ENCODE data around the gene SASH3.
"Not testable (repeated sequence)": the region's sequence is repeated elsewhere in the genome, so short reads cannot be mapped to it uniquely, and the experiment has no call there.

The SASH3 gene

GRCh38 chrX:129779747-129780146 is at the start of gene SASH3:
TSS of gene SASH3 (plus strand) at chrX:129779949. CDS start at chrX:129780098, 149 bp downstream.
- peak in 1 of 2 donors; percentile 50 for DNase-seq (ENCODE audit: low read depth in 2 of 2)

- no peak for DNase-seq (ENCODE audit: low read depth in 2 of 2)
Observed at GRCh38 chrX:129731228-129731627, 48.5 kb upstream of the SASH3 start.

GRCh38 chrX:129732857-129733256 is 46.9 kb upstream of the SASH3 start:
- DNase-seq (ENCODE audit: low read depth in 2 of 2), result no peak

GRCh38 chrX:129733335-129733734 is 46.4 kb upstream of the SASH3 start:
- DNase-seq (ENCODE audit: low read depth in 2 of 2), result no peak

- DNase-seq (ENCODE audit: low read depth in 2 of 2), result no peak
Observed at GRCh38 chrX:129736491-129736890, 43.3 kb upstream of the SASH3 start.

- DNase-seq (ENCODE audit: low read depth in 2 of 2), result no peak
Observed at GRCh38 chrX:129737916-129738315, 41.8 kb upstream of the SASH3 start.

GRCh38 chrX:129738466-129739308 is 41.1 kb upstream of the SASH3 start, which contains the start of gene XPNPEP2:
TSS of gene XPNPEP2 (plus strand) at chrX:129738979. CDS start at chrX:129739214, 235 bp downstream.
- DNase-seq (ENCODE audit: low read depth in 2 of 2), result no peak

GRCh38 chrX:129739578-129739977 is 40.2 kb upstream of the SASH3 start:
- no peak for DNase-seq (ENCODE audit: low read depth in 2 of 2)

GRCh38 chrX:129741880-129742758 is 37.6 kb upstream of the SASH3 start:
- no peak for DNase-seq (ENCODE audit: low read depth in 2 of 2)

GRCh38 chrX:129742759-129743152 is 37.0 kb upstream of the SASH3 start:
- DNase-seq (ENCODE audit: low read depth in 2 of 2), result not testable (repeated sequence)

GRCh38 chrX:129743821-129744220 is 35.9 kb upstream of the SASH3 start:
- no peak for DNase-seq (ENCODE audit: low read depth in 2 of 2)

GRCh38 chrX:129744861-129745321 is 34.9 kb upstream of the SASH3 start:
- DNase-seq (ENCODE audit: low read depth in 2 of 2), result no peak

- no peak for DNase-seq (ENCODE audit: low read depth in 2 of 2)
Observed at GRCh38 chrX:129746557-129747470, 32.9 kb upstream of the SASH3 start.

GRCh38 chrX:129747533-129747932 is 32.2 kb upstream of the SASH3 start:
- DNase-seq (ENCODE audit: low read depth in 2 of 2), result no peak

- DNase-seq (ENCODE audit: low read depth in 2 of 2), result no peak
Observed at GRCh38 chrX:129748305-129748704, 31.4 kb upstream of the SASH3 start.

- no peak for DNase-seq (ENCODE audit: low read depth in 2 of 2)
Observed at GRCh38 chrX:129749069-129749468, 30.7 kb upstream of the SASH3 start.

- no peak for DNase-seq (ENCODE audit: low read depth in 2 of 2)
Observed at GRCh38 chrX:129750971-129751370, 28.8 kb upstream of the SASH3 start.

GRCh38 chrX:129754056-129755024 is 25.4 kb upstream of the SASH3 start:
- DNase-seq (ENCODE audit: low read depth in 2 of 2), result no peak

- DNase-seq (ENCODE audit: low read depth in 2 of 2), result no peak
Observed at GRCh38 chrX:129755779-129756650, 23.7 kb upstream of the SASH3 start.

Measured in stimulated activated CD8-positive, alpha-beta memory T cell treated with anti-CD3 and anti-CD28 coated beads, Interleukin-15, amount 100 ng/mL, for 48 hours (primary cell).